Adrenal gland (tissue), 12 donors: ENCODE results near the gene HHIP. TPM values are rescaled to one million over a fixed set of nuclear protein-coding genes. Genes with fewer than 3 reads are reported as not detected.

Source experiments
- DNase-seq, 7 donors: peaks; one replicate each; pipeline ENCODE4 v3.0.0-alpha.2; 2019 to 2020
- H3K27ac ChIP-seq, 5 donors: fragments of 200-600 bp; sonication (generic) in 4 of 5; 1 replicate in 3 of 5; 2 replicates in 2 of 5; pipeline versions ENCODE4 v1.5.1 to v1.8.0; 2016 to 2020; ENCODE audit warnings: mild to moderate bottlenecking in 1 of 5
- H3K27me3 ChIP-seq: fragments of 200-600 bp; 2 replicates; pipeline ENCODE4 v1.8.0; 2021
- H3K36me3 ChIP-seq, 2 donors: fragments of 200-600 bp; replicated peaks in 1 of 2; 1 replicate in 1 of 2; 2 replicates in 1 of 2; pipeline versions ENCODE4 v1.5.1 to v1.8.0; 2018 to 2022
- H3K4me1 ChIP-seq, 2 donors: fragments of 200-600 bp; replicated peaks in 1 of 2; 1 replicate in 1 of 2; 2 replicates in 1 of 2; pipeline versions ENCODE4 v1.5.1 to v1.8.0; 2018 to 2021
- H3K4me3 ChIP-seq, 4 donors: fragments of 200-600 bp; sonication (generic) in 3 of 4; one replicate each; pipeline ENCODE4 v1.5.1; 2016 to 2018
- H3K9me3 ChIP-seq, 3 donors: fragments of 200-600 bp; sonication (generic) in 1 of 3; replicated peaks in 1 of 3; 1 replicate in 2 of 3; 2 replicates in 1 of 3; pipeline versions ENCODE4 v1.5.1 to v1.8.0; 2016 to 2021
- POLR2A ChIP-seq, 2 donors: fragments of 450-650 bp; IDR thresholded peaks; one replicate each; pipeline ENCODE4 v1.6.1; 2017; ENCODE audit warnings: antibody characterized with exemption in 2 of 2, mild to moderate bottlenecking in 2 of 2, moderate library complexity in 1 of 2
- WGBS, 4 donors: extraction: QIAGEN DNeasy Blood & Tissue Kit in 2 of 4; methylation state at CpG; one replicate each; pipeline versions ENCODE4 v1.1.5 to v1.1.7; 2013 to 2017; 5-methylcytosine and 5-hydroxymethylcytosine counted together
- intact Hi-C, 2 donors: fragments of 100-400 bp; cut with DNase I; formaldehyde crosslinking; loops; one replicate each; pipeline versions ENCODE4 v1.14.1 to v1.15.0; 2022 to 2023
- polyA plus RNA-seq, 3 donors: library from polyadenylated mRNA; stranded (reverse); fragments of 200-250 nt in 2 of 3; fragments of 350-450 nt in 1 of 3; fragmentation: Illumina TruSeq in 1 of 3; extraction: RNeasy Lipid Tissue Mini Kit (QIAGEN cat#74804) in 1 of 3; gene quantifications; one replicate each; pipeline ENCODE4 v1.2.3, GENCODE V29; 2013 to 2014
- total RNA-seq, 9 donors: library from RNA; depleted of rRNA in 4 of 9; stranded (reverse); fragments of >200 nt in 4 of 9; fragments of 120-200 nt in 1 of 9; fragmentation: NEBNext Ultra II Directional in 1 of 9; extraction: Animal tissue kit (Norgen Biotek cat#: 25700) in 1 of 9; gene quantifications; one replicate each; pipeline versions ENCODE4 v1.1.0 to v1.2.4, GENCODE V29; 2013 to 2023
- TF ChIP-seq, protein P1 (sequence below), 6 experiments: fragments of 450-650 bp in 4 of 6; fragments of 200-600 bp in 2 of 6; sonication (generic) in 1 of 6; IDR thresholded peaks; 1 replicate in 5 of 6; 2 replicates in 1 of 6; pipeline versions ENCODE4 v1.5.1 to v1.8.0; 2016 to 2021; ENCODE audit warnings: antibody characterized with exemption in 6 of 6, mild to moderate bottlenecking in 2 of 6, moderate library complexity in 1 of 6
- donor health status: healthy with polysubstance abuse.
- donor health status: Bipolar disorder and iron deficiency.
- donor health status: DM: yes; HTN: yes; CAD: no.
- donor health status: DM: no; HTN: no; CAD: no.
- donor health status: DM: no; HTN: no; CAD: no.
- donor health status: DM: yes; HTN: yes; CAD: no.

The HHIP gene
- total and polyA plus RNA-seq, 12 donors, result 2.1 to 169 (median 9.2) TPM

DNA sequence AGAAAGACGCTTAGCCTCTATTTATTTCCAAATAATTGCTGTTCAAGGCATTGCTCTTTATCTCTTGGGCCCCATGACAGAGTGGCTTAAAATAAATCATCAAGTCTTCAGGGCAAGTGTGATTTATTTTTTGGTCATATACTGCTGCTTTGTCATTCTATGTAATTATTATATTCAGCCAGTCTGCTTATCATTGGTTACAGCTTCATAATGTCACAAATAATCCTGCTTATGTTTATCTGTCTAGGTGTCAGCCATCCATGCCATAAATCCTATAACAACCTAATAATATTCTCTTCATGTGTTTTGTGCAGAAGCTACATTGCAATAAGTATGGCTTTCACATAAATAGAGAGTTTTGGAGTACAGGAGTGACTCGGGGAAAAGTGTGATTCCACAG, 41.0 kb downstream of the HHIP start:
- TF ChIP-seq, protein P1, sequence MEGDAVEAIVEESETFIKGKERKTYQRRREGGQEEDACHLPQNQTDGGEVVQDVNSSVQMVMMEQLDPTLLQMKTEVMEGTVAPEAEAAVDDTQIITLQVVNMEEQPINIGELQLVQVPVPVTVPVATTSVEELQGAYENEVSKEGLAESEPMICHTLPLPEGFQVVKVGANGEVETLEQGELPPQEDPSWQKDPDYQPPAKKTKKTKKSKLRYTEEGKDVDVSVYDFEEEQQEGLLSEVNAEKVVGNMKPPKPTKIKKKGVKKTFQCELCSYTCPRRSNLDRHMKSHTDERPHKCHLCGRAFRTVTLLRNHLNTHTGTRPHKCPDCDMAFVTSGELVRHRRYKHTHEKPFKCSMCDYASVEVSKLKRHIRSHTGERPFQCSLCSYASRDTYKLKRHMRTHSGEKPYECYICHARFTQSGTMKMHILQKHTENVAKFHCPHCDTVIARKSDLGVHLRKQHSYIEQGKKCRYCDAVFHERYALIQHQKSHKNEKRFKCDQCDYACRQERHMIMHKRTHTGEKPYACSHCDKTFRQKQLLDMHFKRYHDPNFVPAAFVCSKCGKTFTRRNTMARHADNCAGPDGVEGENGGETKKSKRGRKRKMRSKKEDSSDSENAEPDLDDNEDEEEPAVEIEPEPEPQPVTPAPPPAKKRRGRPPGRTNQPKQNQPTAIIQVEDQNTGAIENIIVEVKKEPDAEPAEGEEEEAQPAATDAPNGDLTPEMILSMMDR (IDR thresholded peaks at IDR 0.05), result no peak
- TF ChIP-seq POLR2A (IDR thresholded peaks at IDR 0.05), result no peak
- H3K9me3 ChIP-seq, result no peaks in the 10 kb centered on the region
- H3K4me1 ChIP-seq, result no peaks in the 10 kb centered on the region
- no peak overlapping the region for H3K27ac ChIP-seq
- H3K36me3 ChIP-seq, result no peaks in the 10 kb centered on the region
- 50 to 72% (median 62%) methylated on average over 2 of the region's 2 CpGs for WGBS, 4 donors
- H3K4me3 ChIP-seq, result no peak overlapping the region
- intact Hi-C loops, result no loop called here
- H3K27me3 ChIP-seq, result no peaks in the 10 kb centered on the region
- DNase-seq, result no peak

DNA sequence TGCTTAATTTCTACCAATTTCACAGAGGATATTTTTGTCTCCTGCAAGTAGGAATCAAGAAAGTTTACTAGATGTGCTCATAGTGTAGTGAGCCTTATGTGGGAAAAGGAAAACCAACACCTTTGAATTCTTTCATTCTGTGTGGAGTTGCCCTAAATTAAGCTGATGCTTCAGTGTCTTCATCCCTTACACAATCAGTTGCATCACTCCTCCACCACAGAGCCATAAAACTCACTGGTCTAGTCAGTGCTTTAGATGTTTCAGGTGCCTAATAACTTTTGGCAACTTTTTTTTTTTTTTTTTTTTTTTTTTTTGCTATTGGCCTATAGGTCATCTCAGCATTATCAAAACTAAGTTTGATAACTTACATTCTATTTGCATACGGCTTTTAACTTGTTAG, 41.5 kb downstream of the HHIP start:
- Histone ChIP-seq H3K27ac (no peak overlapping the region), H3K4me3 (no peak overlapping the region), H3K27me3 (no peaks in the 10 kb centered on the region), H3K36me3 (no peaks in the 10 kb centered on the region), H3K9me3 (no peaks in the 10 kb centered on the region), H3K4me1 (no peaks in the 10 kb centered on the region)
- intact Hi-C loops, result no loop called here
- WGBS, 4 donors, result 69 to 83% (median 78%) methylated on average over 1 of the region's 1 CpG
- no peak for DNase-seq
- TF ChIP-seq POLR2A (IDR thresholded peaks at IDR 0.05), result no peak
- TF ChIP-seq, protein P1 (IDR thresholded peaks at IDR 0.05), result no peak

DNA sequence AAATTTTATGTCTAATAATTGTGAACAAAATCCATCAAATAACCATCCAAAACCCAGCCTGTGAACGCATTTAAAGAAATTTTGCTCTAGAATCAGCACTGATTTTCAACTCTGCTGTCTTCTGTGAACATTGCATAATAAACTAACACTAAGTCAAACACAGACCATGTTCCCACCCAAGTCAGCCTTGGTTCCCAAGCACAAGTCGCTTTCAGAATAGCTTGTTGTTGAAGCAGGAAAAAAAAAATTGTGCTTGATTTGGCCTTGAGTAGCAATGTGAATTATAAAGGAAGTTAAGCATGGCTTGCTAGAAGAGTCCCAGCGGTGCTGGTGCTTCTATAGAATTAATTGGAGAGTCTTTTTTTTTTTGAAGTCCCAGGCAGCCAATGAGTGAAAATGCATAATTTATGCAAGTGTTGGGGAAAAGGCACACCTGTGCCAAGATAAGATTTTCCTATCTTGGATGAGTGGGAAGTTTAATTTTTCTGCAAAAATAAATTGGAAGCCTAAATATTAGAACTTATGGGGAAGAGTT, 42.1 kb downstream of the HHIP start:
- TF ChIP-seq, protein P1 (IDR thresholded peaks at IDR 0.05), result no peak
- TF ChIP-seq POLR2A (IDR thresholded peaks at IDR 0.05), result no peak
- H3K4me3 ChIP-seq, result no peak overlapping the region
- H3K4me1 ChIP-seq, result no peaks in the 10 kb centered on the region
- H3K9me3 ChIP-seq, result no peaks in the 10 kb centered on the region
- no peaks in the 10 kb centered on the region for H3K27me3 ChIP-seq
- DNase-seq, result no peak
- intact Hi-C loops, result no loop called here
- no peaks in the 10 kb centered on the region for H3K36me3 ChIP-seq
- H3K27ac ChIP-seq, result no peak overlapping the region
- 52 to 73% (median 65%) methylated on average over 3 of the region's 3 CpGs for WGBS, 4 donors

DNA sequence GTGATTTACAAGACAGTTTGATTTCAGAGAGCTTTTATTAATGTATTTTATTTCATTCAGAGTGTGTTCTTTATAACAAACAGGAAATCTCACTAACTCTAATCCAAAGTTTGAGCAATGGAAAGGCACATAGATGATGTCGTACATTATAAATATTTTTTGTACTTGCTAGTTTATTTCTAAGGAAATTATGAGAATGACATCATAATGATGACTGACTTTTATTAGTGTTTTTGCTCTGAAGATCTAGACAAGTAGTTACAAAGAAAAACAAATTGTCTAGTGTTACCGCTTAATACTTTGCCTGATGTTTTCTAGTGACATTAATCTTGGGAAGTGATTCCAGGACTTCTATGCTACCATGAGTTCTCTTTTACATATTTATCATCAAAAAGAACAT, 43.2 kb downstream of the HHIP start:
- TF ChIP-seq POLR2A (IDR thresholded peaks at IDR 0.05), result no peak
- TF ChIP-seq, protein P1 (IDR thresholded peaks at IDR 0.05), result no peak
- intact Hi-C loops, result no loop called here
- Histone ChIP-seq H3K4me3 (no peak overlapping the region), H3K4me1 (peaks cover 0 to 6% of the 10 kb centered on the region in 2 donors), H3K27me3 (no peaks in the 10 kb centered on the region), H3K27ac (no peak overlapping the region), H3K36me3 (no peaks in the 10 kb centered on the region), H3K9me3 (no peaks in the 10 kb centered on the region)
- WGBS, 4 donors, result 80 to 91% (median 86%) methylated on average over 2 of the region's 2 CpGs
- no peak for DNase-seq
